ENCODE results near the gene TRIM24.

The TRIM24 gene

DNA sequence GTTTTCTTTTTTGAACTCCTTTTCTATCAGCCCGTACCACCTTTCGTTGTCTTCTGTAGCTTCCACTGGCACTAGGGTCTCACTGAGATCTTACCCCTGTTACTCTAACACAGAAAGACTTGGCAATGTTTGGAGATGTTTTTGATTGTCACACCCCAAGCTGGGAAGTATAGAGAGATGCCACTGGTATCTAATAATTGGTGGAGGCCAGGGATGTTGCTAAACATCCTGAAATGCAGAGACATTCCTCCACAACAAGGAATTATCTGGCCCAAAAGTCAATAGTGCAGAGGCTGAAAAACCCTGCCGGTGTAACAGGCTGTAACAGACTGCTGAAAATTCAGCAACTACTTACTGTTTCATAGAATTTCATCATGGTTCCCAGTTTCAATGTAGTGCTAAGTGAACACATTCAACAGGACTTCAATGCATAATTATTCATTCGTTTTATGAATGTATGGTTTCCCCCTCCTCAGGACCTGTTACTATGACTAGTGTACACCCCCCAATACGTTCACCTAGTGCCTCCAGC is 115.9 kb downstream of the TRIM24 start:
- TF ChIP-seq, protein P1, sequence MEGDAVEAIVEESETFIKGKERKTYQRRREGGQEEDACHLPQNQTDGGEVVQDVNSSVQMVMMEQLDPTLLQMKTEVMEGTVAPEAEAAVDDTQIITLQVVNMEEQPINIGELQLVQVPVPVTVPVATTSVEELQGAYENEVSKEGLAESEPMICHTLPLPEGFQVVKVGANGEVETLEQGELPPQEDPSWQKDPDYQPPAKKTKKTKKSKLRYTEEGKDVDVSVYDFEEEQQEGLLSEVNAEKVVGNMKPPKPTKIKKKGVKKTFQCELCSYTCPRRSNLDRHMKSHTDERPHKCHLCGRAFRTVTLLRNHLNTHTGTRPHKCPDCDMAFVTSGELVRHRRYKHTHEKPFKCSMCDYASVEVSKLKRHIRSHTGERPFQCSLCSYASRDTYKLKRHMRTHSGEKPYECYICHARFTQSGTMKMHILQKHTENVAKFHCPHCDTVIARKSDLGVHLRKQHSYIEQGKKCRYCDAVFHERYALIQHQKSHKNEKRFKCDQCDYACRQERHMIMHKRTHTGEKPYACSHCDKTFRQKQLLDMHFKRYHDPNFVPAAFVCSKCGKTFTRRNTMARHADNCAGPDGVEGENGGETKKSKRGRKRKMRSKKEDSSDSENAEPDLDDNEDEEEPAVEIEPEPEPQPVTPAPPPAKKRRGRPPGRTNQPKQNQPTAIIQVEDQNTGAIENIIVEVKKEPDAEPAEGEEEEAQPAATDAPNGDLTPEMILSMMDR (IDR thresholded peaks at IDR 0.05; ENCODE audit: low read length, missing control alignments), result no peak
- DNase-seq (ENCODE audit: low read depth), result peak; percentile 4
- H3K4me3 ChIP-seq (replicated peaks; ENCODE audit: low read depth, low read length), result no peak overlapping the region

DNA sequence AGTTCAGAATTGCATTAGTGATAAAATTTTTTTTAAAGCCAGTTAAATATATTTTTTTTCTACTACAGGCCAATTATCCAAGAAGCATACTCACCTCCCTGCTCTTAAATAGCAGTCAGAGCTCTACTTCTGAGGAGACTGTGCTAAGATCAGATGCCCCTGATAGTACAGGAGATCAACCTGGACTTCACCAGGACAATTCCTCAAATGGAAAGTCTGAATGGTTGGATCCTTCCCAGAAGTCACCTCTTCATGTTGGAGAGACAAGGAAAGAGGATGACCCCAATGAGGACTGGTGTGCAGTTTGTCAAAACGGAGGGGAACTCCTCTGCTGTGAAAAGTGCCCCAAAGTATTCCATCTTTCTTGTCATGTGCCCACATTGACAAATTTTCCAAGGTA is 119.1 kb downstream of the TRIM24 start:
- no peak for DNase-seq (ENCODE audit: low read depth)
- TF ChIP-seq, protein P1 (IDR thresholded peaks at IDR 0.05; ENCODE audit: low read length, missing control alignments), result no peak
- H3K4me3 ChIP-seq (replicated peaks; ENCODE audit: low read depth, low read length), result no peak overlapping the region

DNA sequence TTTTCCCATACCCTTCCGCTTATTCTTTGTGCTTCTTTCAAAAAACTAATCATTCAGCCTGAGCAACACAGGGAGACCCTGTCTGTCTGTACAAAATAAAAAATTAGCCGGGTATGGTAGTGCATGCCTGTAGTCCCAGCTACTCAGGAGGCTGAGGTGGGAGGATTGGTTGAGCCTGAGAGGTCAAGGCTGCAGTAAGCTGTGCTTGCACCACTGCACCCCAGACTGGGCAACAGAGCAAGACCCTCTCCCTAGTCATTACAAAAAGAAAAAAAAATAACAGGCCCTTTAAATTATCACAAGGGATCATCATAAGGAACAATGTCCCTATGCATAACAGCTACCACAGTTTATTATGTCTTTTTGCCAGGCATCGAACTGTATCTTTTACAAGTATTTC is 119.6 kb downstream of the TRIM24 start:
- no peak for DNase-seq (ENCODE audit: low read depth)
- no peak overlapping the region for H3K4me3 ChIP-seq (replicated peaks; ENCODE audit: low read depth, low read length)
- TF ChIP-seq, protein P1 (IDR thresholded peaks at IDR 0.05; ENCODE audit: low read length, missing control alignments), result no peak

DNA sequence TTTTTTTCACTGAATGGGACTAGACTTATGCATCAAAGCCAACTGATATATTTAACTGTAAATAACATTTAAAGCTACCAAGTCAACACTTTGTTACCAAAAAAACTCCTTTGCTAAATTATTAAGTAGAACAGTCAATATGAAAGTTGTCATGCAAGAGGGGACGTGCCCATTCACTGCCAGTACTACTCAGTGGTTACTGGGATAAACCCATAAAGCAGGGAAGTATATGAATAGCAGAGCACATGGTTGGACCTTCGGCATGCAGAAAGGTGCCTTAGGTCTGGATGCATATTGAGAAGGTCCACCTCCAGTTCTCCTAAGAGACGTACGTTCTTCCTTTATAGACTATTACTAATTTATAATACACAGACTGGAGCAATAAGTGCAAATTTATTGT is 121.0 kb downstream of the TRIM24 start:
- no peak overlapping the region for H3K4me3 ChIP-seq (replicated peaks; ENCODE audit: low read depth, low read length)
- TF ChIP-seq, protein P1 (IDR thresholded peaks at IDR 0.05; ENCODE audit: low read length, missing control alignments), result no peak
- DNase-seq (ENCODE audit: low read depth), result no peak

DNA sequence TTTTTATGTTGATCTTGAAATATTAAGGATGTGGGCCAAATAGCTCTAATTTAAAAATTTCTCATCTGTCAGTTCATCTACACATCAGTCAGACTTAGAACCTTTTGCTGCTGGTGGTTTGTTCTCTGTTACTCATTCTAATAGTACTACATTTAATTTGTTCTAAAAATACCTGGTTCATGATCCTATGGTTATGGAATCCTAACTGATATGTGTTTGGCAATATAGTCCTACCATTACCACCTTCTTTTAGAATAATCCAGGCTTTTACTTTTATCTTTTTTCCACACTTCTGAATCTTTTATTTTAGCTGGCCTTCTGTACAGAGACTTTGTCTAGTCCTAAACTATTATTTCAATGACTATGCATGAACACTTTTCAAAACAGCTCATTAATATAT is 124.2 kb downstream of the TRIM24 start:
- H3K4me3 ChIP-seq (replicated peaks; ENCODE audit: low read depth, low read length), result no peak overlapping the region
- no peak for DNase-seq (ENCODE audit: low read depth)
- TF ChIP-seq, protein P1 (IDR thresholded peaks at IDR 0.05; ENCODE audit: low read length, missing control alignments), result no peak

DNA sequence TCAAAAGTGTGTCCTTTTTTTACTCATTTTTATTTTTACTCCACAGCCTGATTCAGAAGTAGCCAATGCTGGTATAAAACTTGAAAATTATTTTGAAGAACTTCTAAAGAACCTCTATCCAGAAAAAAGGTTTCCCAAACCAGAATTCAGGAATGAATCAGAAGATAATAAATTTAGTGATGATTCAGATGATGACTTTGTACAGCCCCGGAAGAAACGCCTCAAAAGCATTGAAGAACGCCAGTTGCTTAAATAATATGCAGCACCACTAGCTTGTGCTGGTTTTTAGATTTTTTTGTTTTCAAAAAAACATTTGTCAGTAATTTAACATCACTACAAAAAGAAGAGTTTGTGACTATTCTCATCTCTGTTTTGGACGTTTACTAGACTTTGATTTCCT is 124.6 kb downstream of the TRIM24 start:
- TF ChIP-seq, protein P1 (IDR thresholded peaks at IDR 0.05; ENCODE audit: low read length, missing control alignments), result no peak
- H3K4me3 ChIP-seq (replicated peaks; ENCODE audit: low read depth, low read length), result no peak overlapping the region
- no peak for DNase-seq (ENCODE audit: low read depth)

DNA sequence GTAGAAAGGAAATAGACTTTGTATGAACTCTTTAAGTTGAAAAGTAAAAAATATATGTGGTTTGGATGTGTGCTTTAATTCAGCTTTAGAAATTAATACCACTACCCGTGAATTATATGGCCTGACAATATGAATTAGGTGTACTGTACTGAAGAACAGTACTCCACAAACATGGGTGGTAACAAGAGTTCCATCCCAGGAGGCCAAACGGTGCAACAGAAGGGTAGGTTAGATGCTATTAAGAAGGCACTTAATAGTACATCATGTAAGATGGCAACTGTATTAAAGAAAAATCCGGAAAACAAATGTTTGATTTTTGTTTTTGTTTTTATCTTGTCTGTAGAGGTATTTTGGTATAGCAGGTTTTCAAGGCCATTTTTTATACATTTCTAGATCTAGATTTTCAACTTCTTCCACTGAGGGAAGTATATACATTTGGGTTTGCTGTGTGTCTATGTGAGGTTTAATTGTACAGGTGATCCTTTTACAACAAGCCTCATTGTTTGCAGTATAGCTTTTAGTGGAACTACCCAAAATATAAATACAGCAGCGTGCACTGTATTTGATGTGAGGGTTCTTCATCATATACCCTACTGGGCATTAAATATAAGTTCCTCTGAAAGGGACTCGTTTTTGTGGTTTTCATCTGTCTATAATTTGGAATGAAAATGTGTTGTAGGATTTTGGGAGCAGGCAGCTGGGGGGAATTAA is 125.4 kb downstream of the TRIM24 start:
- no peak overlapping the region for H3K4me3 ChIP-seq (replicated peaks; ENCODE audit: low read depth, low read length)
- TF ChIP-seq, protein P1 (IDR thresholded peaks at IDR 0.05; ENCODE audit: low read length, missing control alignments), result no peak

More for the DNA sequence above, 125.4 kb downstream of the TRIM24 start:
- no peak for DNase-seq (ENCODE audit: low read depth)
